PC-9 (cell line): ENCODE measurements around the gene CDH1. TPM values are rescaled to one million over a fixed set of nuclear protein-coding genes. Genes with fewer than 3 reads are reported as not detected.

Experiments used
- BruUV-seq: library from RNA; stranded (reverse); fragments of 400-500 nt; replicated peaks from 2 replicates; lab custom pipeline; 2021; lab: Mats Ljungman, UMichigan
- CTCF ChIA-PET: fragments of 300-600 bp; sonication (Branson Sonifier 250); formaldehyde crosslinking; loops from one replicate; lab custom pipeline; 2022; ENCODE audit warnings: antibody characterized with exemption; lab: Charles Lee
- POLR2A ChIA-PET: fragments of 300-600 bp; sonication (Branson Sonifier 250); formaldehyde crosslinking; loops from one replicate; lab custom pipeline; 2022; ENCODE audit warnings: antibody characterized with exemption; ENCODE audit not compliant: unreplicated experiment; lab: Charles Lee
- DNase-seq, 2 experiments: peaks; one replicate each; pipeline versions ENCODE4 v3.0.0 to v3.0.0-alpha.2; 2015 to 2022; ENCODE audit warnings: mixed read lengths in 1 of 2
- H2AFZ ChIP-seq: fragments of 200-600 bp; sonication (generic); 2 replicates; pipeline ENCODE4 v1.8.1; 2017; ENCODE audit warnings: antibody characterized with exemption
- H3F3A ChIP-seq: fragments of 200-600 bp; sonication (generic); 2 replicates; pipeline ENCODE4 v1.8.1; 2017; ENCODE audit warnings: antibody characterized with exemption, mild to moderate bottlenecking, low read depth; ENCODE audit not compliant: insufficient read depth
- H3K27ac ChIP-seq: fragments of 200-600 bp; sonication (generic); 2 replicates; pipeline ENCODE4 v1.6.1; 2016; ENCODE audit warnings: mixed run types
- H3K27me3 ChIP-seq: fragments of 200-600 bp; sonication (generic); 2 replicates; pipeline ENCODE4 v1.6.1; 2016; ENCODE audit warnings: low read depth, mixed run types; ENCODE audit not compliant: insufficient read depth
- H3K36me3 ChIP-seq: fragments of 200-600 bp; sonication (generic); 2 replicates; pipeline ENCODE4 v1.6.1; 2016; ENCODE audit warnings: low read depth, mixed run types
- H3K4me1 ChIP-seq: fragments of 200-600 bp; sonication (generic); replicated peaks from 2 replicates; pipeline ENCODE4 v1.6.1; 2016; ENCODE audit warnings: mixed run types; ENCODE audit not compliant: insufficient read depth
- H3K4me2 ChIP-seq: fragments of 200-600 bp; sonication (generic); 2 replicates; pipeline ENCODE4 v1.6.1; 2017; ENCODE audit warnings: mixed run types
- H3K4me3 ChIP-seq: fragments of 200-600 bp; sonication (generic); 2 replicates; pipeline ENCODE4 v1.6.1; 2016; ENCODE audit warnings: mixed run types
- H3K79me2 ChIP-seq: fragments of 200-600 bp; sonication (generic); 2 replicates; pipeline ENCODE4 v1.6.1; 2017; ENCODE audit warnings: low read depth, mixed run types
- H3K9me2 ChIP-seq: fragments of 200-600 bp; sonication (generic); 2 replicates; pipeline ENCODE4 v1.8.1; 2017; ENCODE audit warnings: mild to moderate bottlenecking; ENCODE audit not compliant: insufficient read depth
- H3K9me3 ChIP-seq: fragments of 200-600 bp; sonication (generic); 2 replicates; pipeline ENCODE4 v1.8.1; 2016; ENCODE audit warnings: low read depth; ENCODE audit not compliant: insufficient read depth
- H4K20me1 ChIP-seq: fragments of 200-600 bp; sonication (generic); 2 replicates; pipeline ENCODE4 v1.8.1; 2017; ENCODE audit not compliant: insufficient read depth
- CTCF ChIP-seq: fragments of 200-600 bp; sonication (generic); conservative IDR thresholded peaks from 2 replicates; pipeline ENCODE4 v1.6.1; 2017; ENCODE audit warnings: mixed run types, antibody characterized with exemption, mild to moderate bottlenecking, moderate library complexity
- EZH2 ChIP-seq: fragments of 200-600 bp; sonication (generic); IDR thresholded peaks from 2 replicates; pipeline ENCODE4 v1.8.0; 2017; ENCODE audit warnings: antibody characterized with exemption, low read depth
- intact Hi-C: fragments of 100-400 bp; cut with micrococcal nuclease; formaldehyde crosslinking; loops from one replicate; pipeline ENCODE4 v1.10.0; 2022; ENCODE audit not compliant: unreplicated experiment
- total RNA-seq: library from RNA; stranded (reverse); gene quantifications from 2 replicates; pipeline ENCODE4 v1.2.3, GENCODE V29; 2021

CDH1 gene
- total RNA-seq, 1 experiment from 2014 or later = 120 TPM

GRCh38 chr16:68750193-68750695 lies 13.2 kb downstream of the CDH1 start:
- Histone ChIP-seq H3K27me3 (no peaks in the 10 kb centered on the region), H3K9me2 (no peaks in the 10 kb centered on the region), H3F3A (peaks cover 61% of the 10 kb centered on the region), H2AFZ (no peak overlapping the region), H3K27ac (no peak overlapping the region), H3K36me3 (peaks cover 16% of the 10 kb centered on the region), H3K9me3 (no peaks in the 10 kb centered on the region), H4K20me1 (no peaks in the 10 kb centered on the region), H3K4me3 (no peak overlapping the region), H3K4me2 (no peak overlapping the region), H3K79me2 (peaks cover 83% of the 10 kb centered on the region), H3K4me1 (peaks cover 76% of the 10 kb centered on the region)
- no peak for DNase-seq
- POLR2A ChIA-PET = no interaction called here
- no peak for TF ChIP-seq EZH2
- no peak for TF ChIP-seq CTCF
- intact Hi-C loops = no loop called here
- BruUV-seq = no TSS peak
- CTCF ChIA-PET = no interaction called here

DNA sequence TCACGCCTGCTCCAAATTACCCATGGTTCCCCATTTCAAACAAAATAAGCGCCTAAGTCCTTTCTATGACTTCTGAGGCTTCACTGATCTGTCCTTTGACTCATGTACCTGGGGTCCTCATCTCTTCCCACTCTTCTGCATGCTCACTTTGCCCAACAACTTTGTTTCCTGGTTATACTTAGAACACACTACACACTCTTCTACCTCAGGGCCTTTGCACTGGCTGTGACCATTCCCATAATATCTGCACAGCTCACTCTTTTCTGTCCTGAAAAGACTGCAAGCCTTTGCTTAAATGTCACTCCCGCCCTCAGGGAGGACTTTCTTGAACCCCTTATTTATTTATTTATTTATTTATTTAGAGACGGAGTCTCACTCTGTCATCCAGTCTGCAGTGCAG lies 14.1 kb downstream of the CDH1 start:
- intact Hi-C loops = no loop called here
- Histone ChIP-seq H4K20me1 (0 out of 2 replicates have a peak, but pooled peaks cover 3% of the 10 kb centered on the region), H3K27me3 (no peaks in the 10 kb centered on the region), H3K4me2 (no peak overlapping the region), H3K27ac (no peak overlapping the region), H2AFZ (no peak overlapping the region), H3K9me2 (no peaks in the 10 kb centered on the region), H3K4me1 (peaks cover 75% of the 10 kb centered on the region), H3K4me3 (no peak overlapping the region), H3K9me3 (no peaks in the 10 kb centered on the region), H3F3A (peaks cover 68% of the 10 kb centered on the region), H3K36me3 (peaks cover 16% of the 10 kb centered on the region), H3K79me2 (peaks cover 76% of the 10 kb centered on the region)
- ChIA-PET POLR2A (no interaction called here), CTCF (interaction anchor here (0.6 kb wide), 1 partner anchor 7 kb away, joined by 3 read pairs; no protein-coding TSS in a partner anchor)
- TF ChIP-seq CTCF (no peak), EZH2 (no peak)
- no TSS peak for BruUV-seq
- DNase-seq = no peak

- POLR2A ChIA-PET = no interaction called here
- H3K4me2 ChIP-seq = peak overlapping the region; percentile 14
Measured at GRCh38 chr16:68752602-68753001, 15.5 kb downstream of the CDH1 start.

More at GRCh38 chr16:68752602-68753001, 15.5 kb downstream of the CDH1 start:
- no peak for TF ChIP-seq CTCF
- no peak for TF ChIP-seq EZH2
- intact Hi-C loops = no loop called here
- peak overlapping the region; percentile 55 for H3K27ac ChIP-seq
- peaks cover 73% of the 10 kb centered on the region for H3K79me2 ChIP-seq
- H3K4me3 ChIP-seq = no peak overlapping the region
- no TSS peak for BruUV-seq
- no peaks in the 10 kb centered on the region for H3K9me2 ChIP-seq
- no peak overlapping the region for H2AFZ ChIP-seq
- H3K9me3 ChIP-seq = no peaks in the 10 kb centered on the region
- peaks cover 73% of the 10 kb centered on the region for H3K4me1 ChIP-seq
- peaks cover 16% of the 10 kb centered on the region for H3K36me3 ChIP-seq
- H4K20me1 ChIP-seq = peaks cover 9% of the 10 kb centered on the region; the same call in 1 of the 2 replicates
- no peaks in the 10 kb centered on the region for H3K27me3 ChIP-seq
- no peak for DNase-seq
- H3F3A ChIP-seq = peaks cover 66% of the 10 kb centered on the region
- CTCF ChIA-PET = no interaction called here
